AG09309 (cell line): ENCODE results near the gene DEPP1.

ENCODE experiments used
- DNase-seq: peaks from one replicate; pipeline ENCODE4 v3.0.0-alpha.2; 2010; ENCODE audit warnings: low read depth
- H3K4me3 ChIP-seq: 2 replicates; pipeline ENCODE4 v1.5.1; 2011; ENCODE audit warnings: mild to moderate bottlenecking, low read depth, low read length, moderate library complexity; ENCODE audit not compliant: control insufficient read depth
- TF ChIP-seq, protein P1 (sequence below): IDR thresholded peaks from 2 replicates; pipeline ENCODE4 v1.5.1; 2011; ENCODE audit warnings: mild to moderate bottlenecking, low read depth, low read length, inconsistent platforms; ENCODE audit not compliant: insufficient read depth, control insufficient read depth; ENCODE audit errors: missing control alignments

The DEPP1 gene

DNA sequence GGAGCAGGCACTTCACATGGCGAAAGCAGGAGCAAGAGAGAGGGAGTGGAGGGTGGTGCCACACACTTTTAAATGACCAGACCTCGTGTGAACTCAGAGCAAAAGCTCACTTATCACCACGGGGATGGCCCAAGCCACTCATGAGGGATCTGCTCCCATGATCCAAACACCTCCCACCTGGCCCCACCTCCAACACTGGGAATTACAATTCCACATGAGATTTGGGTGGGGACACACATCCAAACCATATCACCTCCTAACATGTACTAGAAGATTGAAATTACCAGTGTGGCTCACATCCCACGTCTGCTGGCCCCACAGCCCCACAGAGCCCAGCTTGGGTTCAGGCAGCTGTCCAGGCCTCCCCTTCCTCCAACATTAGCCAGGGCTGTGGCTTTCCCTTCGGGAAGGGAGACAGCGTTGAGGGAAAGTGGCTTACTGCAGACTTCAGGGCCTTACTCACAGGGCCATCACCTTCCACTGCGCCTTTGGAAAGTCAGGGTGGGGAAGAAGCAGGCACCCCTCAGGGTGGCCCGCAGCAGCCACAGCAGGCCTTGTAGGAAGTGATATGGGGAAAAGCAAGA lies 7.7 kb downstream of the DEPP1 start:
- DNase-seq = no peak
- TF ChIP-seq, protein P1, sequence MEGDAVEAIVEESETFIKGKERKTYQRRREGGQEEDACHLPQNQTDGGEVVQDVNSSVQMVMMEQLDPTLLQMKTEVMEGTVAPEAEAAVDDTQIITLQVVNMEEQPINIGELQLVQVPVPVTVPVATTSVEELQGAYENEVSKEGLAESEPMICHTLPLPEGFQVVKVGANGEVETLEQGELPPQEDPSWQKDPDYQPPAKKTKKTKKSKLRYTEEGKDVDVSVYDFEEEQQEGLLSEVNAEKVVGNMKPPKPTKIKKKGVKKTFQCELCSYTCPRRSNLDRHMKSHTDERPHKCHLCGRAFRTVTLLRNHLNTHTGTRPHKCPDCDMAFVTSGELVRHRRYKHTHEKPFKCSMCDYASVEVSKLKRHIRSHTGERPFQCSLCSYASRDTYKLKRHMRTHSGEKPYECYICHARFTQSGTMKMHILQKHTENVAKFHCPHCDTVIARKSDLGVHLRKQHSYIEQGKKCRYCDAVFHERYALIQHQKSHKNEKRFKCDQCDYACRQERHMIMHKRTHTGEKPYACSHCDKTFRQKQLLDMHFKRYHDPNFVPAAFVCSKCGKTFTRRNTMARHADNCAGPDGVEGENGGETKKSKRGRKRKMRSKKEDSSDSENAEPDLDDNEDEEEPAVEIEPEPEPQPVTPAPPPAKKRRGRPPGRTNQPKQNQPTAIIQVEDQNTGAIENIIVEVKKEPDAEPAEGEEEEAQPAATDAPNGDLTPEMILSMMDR = no peak
- no peak overlapping the region for H3K4me3 ChIP-seq

DNA sequence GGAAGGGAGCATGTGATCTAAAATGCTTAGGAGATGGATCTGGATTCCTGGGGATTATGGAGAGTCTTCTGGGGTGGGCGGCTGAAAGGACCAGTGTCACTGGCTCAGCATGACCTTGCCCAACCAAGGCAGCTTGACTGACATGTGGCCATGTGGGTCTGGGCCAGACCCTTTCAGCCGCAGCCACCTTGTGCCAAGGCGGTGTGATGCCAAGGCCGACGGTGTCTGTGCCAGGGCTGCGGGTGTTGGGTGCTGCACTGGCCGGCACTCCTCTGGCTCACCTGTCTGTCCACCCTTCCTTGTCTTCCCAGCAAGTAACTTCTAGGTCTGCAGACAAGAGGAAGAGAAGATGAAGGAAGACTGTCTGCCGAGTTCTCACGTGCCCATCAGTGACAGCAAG lies 8.8 kb downstream of the DEPP1 start:
- no peak for DNase-seq
- TF ChIP-seq, protein P1 = no peak
- H3K4me3 ChIP-seq = no peak overlapping the region

DNA sequence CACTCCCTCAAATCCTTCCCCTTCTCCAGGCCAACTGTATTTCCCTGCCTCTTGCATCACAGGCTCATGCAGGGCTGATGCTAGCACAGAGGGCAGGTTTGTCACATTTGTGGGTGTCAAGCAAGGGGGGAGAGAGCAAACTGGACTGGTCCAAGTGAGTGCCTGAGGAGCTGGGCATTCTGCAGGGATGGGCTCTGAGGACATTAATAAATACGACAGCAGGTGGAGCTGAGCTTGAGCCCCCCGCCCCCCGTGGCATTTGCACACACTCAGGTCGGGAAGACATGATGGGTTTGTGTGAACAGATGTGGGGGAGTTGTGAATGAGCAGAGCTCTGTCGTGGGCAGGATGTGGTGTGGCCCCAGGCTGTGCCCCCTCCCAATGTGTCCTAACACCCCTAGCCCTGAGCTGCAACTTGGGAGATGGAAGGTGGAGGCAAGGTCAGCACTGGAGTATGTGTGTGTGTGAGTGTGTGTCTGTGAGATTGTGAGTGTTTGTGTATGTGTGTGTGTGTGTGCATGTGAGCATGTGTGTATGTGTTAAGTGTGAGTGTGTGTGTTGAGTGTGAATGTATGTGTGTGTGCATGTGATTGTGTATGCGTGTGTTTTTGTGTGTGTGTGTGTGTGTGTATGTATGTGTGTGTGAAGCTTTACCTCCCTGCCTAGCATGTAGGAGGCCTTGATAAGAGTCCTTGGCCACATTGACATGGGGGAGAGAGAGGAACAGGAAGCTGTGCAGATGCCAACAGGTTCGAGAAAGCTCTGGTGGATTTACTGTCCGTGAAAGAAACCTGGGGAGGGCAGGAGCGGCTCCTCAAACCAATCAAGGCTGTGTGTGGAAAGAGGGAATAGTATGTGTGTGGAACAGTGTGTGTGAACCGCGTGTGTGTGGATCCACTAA lies 9.9 kb downstream of the DEPP1 start:
- TF ChIP-seq, protein P1 = no peak
- no peak for DNase-seq
- no peak overlapping the region for H3K4me3 ChIP-seq

DNA sequence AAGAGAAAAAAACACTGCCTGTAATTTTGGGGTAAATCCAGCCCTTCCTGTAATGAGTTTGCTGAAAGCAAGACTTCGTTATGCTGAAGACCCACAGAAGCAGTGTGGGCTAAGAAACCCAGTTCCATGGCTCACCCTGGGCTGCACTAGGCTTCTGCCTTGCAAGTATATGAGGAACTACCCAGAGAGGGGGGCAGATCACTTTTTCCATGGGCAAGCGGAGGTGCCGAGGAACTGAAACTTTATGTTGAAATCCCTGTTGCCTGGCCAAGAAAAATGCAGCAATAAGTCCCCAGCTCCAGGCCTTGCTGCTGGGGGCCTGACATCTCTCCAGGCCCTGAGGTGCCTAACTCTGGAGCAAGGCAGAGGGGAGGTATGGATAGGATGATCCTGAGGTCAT lies 10.5 kb downstream of the DEPP1 start:
- no peak overlapping the region for H3K4me3 ChIP-seq
- DNase-seq = no peak
- TF ChIP-seq, protein P1 = no peak

DNA sequence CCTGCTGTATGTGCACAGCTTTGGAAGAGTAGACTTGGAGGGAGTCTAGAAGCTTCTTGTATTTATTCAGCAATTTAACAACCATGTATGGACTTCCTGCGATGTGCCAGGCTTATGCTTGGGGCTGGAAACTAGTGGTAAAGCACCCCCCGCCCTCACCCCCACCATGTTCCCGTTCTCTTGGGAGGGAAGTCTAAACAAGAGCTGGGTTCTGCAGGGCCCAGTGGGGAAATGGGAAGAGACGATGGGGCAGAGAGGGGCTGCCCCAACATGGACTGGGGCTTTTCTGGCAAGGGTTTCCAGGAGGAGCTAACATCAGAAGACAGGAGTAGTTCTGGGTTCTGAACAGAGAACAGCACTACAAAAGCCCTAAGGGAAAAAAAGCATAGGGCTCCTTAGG lies 11.0 kb downstream of the DEPP1 start:
- no peak overlapping the region for H3K4me3 ChIP-seq
- TF ChIP-seq, protein P1 = no peak
- no peak for DNase-seq

DNA sequence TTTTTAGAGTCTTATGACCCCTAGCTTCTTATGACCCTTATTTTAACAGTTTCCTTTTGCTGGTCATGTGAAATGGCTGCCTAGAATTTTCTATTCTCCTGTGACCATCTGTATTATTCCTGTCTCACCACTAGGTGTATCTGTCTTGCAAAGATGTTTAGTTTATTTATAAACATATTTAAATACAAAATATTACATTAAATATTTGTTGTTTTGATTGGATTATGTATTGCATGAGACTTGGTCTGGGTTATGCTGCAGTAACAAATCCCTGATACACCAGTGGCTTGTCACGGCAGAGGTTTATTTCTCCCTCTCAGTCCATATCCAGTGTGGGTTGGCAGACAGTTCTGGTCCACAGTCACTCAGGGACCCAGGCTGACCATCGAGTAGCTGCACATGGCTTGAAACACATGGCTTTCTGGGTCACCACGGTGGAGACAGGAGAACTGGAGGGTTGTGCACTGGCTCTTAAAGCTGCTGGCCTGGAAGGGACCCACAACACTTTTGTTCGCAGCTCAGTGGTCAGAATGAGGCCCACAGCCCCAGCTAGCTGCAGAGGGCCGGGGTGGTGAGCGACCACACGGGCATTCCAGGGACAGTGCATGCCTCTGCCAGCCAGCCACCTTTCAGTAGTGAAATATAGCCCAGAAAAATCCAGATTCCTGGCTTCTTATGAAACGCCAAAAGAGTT lies 11.6 kb downstream of the DEPP1 start:
- TF ChIP-seq, protein P1 = no peak
- no peak overlapping the region for H3K4me3 ChIP-seq
- DNase-seq = no peak
